K562 (cell line): ENCODE results near the gene JUNB. TPM values are rescaled to one million over a fixed set of nuclear protein-coding genes. Genes with fewer than 3 reads are reported as not detected.
A peak's percentile ranks its signal among the peaks of the same experiment; 100 is the strongest.

Experiments used
- BHLHE40 ChIP-seq: IDR thresholded peaks from 2 replicates; pipeline ENCODE4 v1.6.1; 2011; ENCODE audit warnings: low read length, improper control_type of control experiment
- BRCA1 ChIP-seq, 2 experiments: fragments of 450-650 bp in 1 of 2; sonication (generic) in 1 of 2; formaldehyde crosslinking in 1 of 2; IDR thresholded peaks; 2 replicates each; pipeline versions ENCODE4 v1.5.0 to v1.6.1; 2017 to 2020; ENCODE audit warnings: mild to moderate bottlenecking in 1 of 2, missing genetic modification reagents in 1 of 2
- HLTF ChIP-seq: fragments of 450-650 bp; IDR thresholded peaks from 2 replicates; pipeline ENCODE4 v1.6.1; 2016
- PCBP2 ChIP-seq: fragments of 200-400 bp; formaldehyde crosslinking; IDR thresholded peaks from 2 replicates; pipeline ENCODE4 v1.6.1; 2018; ENCODE audit warnings: low read length, low read depth, mild to moderate bottlenecking, moderate library complexity; ENCODE audit not compliant: poor library complexity, severe bottlenecking
- ZNF263 ChIP-seq: sonication (generic); formaldehyde crosslinking; IDR thresholded peaks from 2 replicates; pipeline ENCODE4 v1.8.0; 2022; ENCODE audit warnings: mild to moderate bottlenecking, missing genetic modification reagents, borderline replicate concordance
- ZNF316 ChIP-seq: fragments of 450-650 bp; IDR thresholded peaks from 2 replicates; pipeline ENCODE4 v1.6.1; 2016
- ZNF551 ChIP-seq: fragments of 250-450 bp; sonication (Bioruptor Pico); IDR thresholded peaks from 2 replicates; pipeline ENCODE4 v1.5.0; 2021; ENCODE audit warnings: mild to moderate bottlenecking, moderate library complexity
- ZNF589 ChIP-seq: fragments of 200-800 bp; sonication (Bioruptor generic); IDR thresholded peaks from 2 replicates; pipeline ENCODE4 v1.6.1; 2016; ENCODE audit warnings: low read depth, missing genetic modification characterization, missing compliant biosample characterization
- polyA plus RNA-seq, 8 experiments: library from polyadenylated mRNA; depleted of rRNA in 4 of 8; stranded (reverse) in 5 of 8; unstranded in 3 of 8; fragments of >200 nt; fragmentation: Nextera tagmentation in 2 of 8; fragmentation: Illumina TruSeq in 1 of 8; extraction: Ambion mirVana in 2 of 8; extraction: Trizol in 1 of 8; gene quantifications; 2 replicates each; pipeline versions ENCODE4 v1.2.1 to v1.2.3, GENCODE V29; 2011 to 2014; ENCODE audit warnings: inconsistent platforms in 1 of 8, missing spikeins in 1 of 8
- total RNA-seq, 7 experiments: library from RNA; depleted of rRNA in 6 of 7; stranded (reverse); fragments of >200 nt in 6 of 7; fragmentation: Illumina TruSeq in 2 of 7; extraction: Trizol in 2 of 7; gene quantifications; 2 replicates each; pipeline versions ENCODE4 v1.2.1 to v1.2.3, GENCODE V29; 2011 to 2021; ENCODE audit warnings: low replicate concordance in 1 of 7
- TF ChIP-seq, protein P1 (sequence below): sonication (generic); formaldehyde crosslinking; IDR thresholded peaks from 2 replicates; pipeline ENCODE4 v1.8.0; 2023; ENCODE audit warnings: mild to moderate bottlenecking, missing genetic modification reagents
- TF ChIP-seq, protein P2 (sequence below), 2 experiments: fragments of 450-650 bp; formaldehyde crosslinking in 1 of 2; IDR thresholded peaks; 2 replicates each; pipeline versions ENCODE4 v1.4.0 to v1.6.1; 2014 to 2020; ENCODE audit warnings: mild to moderate bottlenecking in 2 of 2, borderline replicate concordance in 1 of 2, low read depth in 1 of 2
- TF ChIP-seq, protein P3 (sequence below): fragments of 450-650 bp; formaldehyde crosslinking; IDR thresholded peaks from 2 replicates; pipeline ENCODE4 v1.4.0; 2022; ENCODE audit warnings: mild to moderate bottlenecking, moderate library complexity
- TF ChIP-seq, protein P4 (sequence below): sonication (generic); formaldehyde crosslinking; IDR thresholded peaks from 2 replicates; pipeline ENCODE4 v1.8.1; 2023; ENCODE audit warnings: mild to moderate bottlenecking, missing genetic modification reagents

JUNB gene
- total and polyA plus RNA-seq, 9 of the 15 experiments (the other 6 are each of a cell fraction or from before 2014, with no cell fraction given): 0.23 to 88.1 (median 13.1) TPM

- TF ChIP-seq, protein P1, sequence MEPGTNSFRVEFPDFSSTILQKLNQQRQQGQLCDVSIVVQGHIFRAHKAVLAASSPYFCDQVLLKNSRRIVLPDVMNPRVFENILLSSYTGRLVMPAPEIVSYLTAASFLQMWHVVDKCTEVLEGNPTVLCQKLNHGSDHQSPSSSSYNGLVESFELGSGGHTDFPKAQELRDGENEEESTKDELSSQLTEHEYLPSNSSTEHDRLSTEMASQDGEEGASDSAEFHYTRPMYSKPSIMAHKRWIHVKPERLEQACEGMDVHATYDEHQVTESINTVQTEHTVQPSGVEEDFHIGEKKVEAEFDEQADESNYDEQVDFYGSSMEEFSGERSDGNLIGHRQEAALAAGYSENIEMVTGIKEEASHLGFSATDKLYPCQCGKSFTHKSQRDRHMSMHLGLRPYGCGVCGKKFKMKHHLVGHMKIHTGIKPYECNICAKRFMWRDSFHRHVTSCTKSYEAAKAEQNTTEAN (CRISPR knock-in tag): 0 out of 2 replicates have a peak, but pooled peaks have one; percentile 76
- TF ChIP-seq ZNF263 (CRISPR knock-in tag): no peak
- TF ChIP-seq ZNF316: no peak
- TF ChIP-seq BHLHE40: peak; percentile 91
- TF ChIP-seq, protein P2, sequence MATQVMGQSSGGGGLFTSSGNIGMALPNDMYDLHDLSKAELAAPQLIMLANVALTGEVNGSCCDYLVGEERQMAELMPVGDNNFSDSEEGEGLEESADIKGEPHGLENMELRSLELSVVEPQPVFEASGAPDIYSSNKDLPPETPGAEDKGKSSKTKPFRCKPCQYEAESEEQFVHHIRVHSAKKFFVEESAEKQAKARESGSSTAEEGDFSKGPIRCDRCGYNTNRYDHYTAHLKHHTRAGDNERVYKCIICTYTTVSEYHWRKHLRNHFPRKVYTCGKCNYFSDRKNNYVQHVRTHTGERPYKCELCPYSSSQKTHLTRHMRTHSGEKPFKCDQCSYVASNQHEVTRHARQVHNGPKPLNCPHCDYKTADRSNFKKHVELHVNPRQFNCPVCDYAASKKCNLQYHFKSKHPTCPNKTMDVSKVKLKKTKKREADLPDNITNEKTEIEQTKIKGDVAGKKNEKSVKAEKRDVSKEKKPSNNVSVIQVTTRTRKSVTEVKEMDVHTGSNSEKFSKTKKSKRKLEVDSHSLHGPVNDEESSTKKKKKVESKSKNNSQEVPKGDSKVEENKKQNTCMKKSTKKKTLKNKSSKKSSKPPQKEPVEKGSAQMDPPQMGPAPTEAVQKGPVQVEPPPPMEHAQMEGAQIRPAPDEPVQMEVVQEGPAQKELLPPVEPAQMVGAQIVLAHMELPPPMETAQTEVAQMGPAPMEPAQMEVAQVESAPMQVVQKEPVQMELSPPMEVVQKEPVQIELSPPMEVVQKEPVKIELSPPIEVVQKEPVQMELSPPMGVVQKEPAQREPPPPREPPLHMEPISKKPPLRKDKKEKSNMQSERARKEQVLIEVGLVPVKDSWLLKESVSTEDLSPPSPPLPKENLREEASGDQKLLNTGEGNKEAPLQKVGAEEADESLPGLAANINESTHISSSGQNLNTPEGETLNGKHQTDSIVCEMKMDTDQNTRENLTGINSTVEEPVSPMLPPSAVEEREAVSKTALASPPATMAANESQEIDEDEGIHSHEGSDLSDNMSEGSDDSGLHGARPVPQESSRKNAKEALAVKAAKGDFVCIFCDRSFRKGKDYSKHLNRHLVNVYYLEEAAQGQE (IDR thresholded peaks at IDR 0.05; ENCODE audit: borderline replicate concordance): peak; percentile 33; the same call in 1 of the 2 replicates
- TF ChIP-seq, protein P2 (CRISPR knock-in tag; IDR thresholded peaks at IDR 0.05; ENCODE audit: low read depth): no peak
- peak; percentile 95 for TF ChIP-seq ZNF589 (CRISPR knock-in tag)
- 0 out of 2 replicates have a peak, but pooled peaks have one; percentile 71 for TF ChIP-seq HLTF
- TF ChIP-seq BRCA1 (IDR thresholded peaks at IDR 0.05): no peak
- no peak for TF ChIP-seq BRCA1 (CRISPR knock-in tag; IDR thresholded peaks at IDR 0.05)
- TF ChIP-seq, protein P3, sequence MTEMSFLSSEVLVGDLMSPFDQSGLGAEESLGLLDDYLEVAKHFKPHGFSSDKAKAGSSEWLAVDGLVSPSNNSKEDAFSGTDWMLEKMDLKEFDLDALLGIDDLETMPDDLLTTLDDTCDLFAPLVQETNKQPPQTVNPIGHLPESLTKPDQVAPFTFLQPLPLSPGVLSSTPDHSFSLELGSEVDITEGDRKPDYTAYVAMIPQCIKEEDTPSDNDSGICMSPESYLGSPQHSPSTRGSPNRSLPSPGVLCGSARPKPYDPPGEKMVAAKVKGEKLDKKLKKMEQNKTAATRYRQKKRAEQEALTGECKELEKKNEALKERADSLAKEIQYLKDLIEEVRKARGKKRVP (CRISPR knock-in tag): peak; percentile 88
- TF ChIP-seq PCBP2: no peak
- TF ChIP-seq, protein P4, sequence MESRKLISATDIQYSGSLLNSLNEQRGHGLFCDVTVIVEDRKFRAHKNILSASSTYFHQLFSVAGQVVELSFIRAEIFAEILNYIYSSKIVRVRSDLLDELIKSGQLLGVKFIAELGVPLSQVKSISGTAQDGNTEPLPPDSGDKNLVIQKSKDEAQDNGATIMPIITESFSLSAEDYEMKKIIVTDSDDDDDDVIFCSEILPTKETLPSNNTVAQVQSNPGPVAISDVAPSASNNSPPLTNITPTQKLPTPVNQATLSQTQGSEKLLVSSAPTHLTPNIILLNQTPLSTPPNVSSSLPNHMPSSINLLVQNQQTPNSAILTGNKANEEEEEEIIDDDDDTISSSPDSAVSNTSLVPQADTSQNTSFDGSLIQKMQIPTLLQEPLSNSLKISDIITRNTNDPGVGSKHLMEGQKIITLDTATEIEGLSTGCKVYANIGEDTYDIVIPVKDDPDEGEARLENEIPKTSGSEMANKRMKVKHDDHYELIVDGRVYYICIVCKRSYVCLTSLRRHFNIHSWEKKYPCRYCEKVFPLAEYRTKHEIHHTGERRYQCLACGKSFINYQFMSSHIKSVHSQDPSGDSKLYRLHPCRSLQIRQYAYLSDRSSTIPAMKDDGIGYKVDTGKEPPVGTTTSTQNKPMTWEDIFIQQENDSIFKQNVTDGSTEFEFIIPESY (CRISPR knock-in tag): 0 out of 2 replicates have a peak, but pooled peaks have one; percentile 28
- no peak for TF ChIP-seq ZNF551
Measured at GRCh38 chr19:12784394-12784870, 6.9 kb upstream of the JUNB start (continued).
